SK-N-SH (cell line): ENCODE results near the gene A2M.
A peak's percentile ranks its signal among the peaks of the same experiment; 100 is the strongest.

ENCODE experiments used
- CTCF ChIP-seq: fragments of 200-600 bp; sonication (generic); IDR thresholded peaks from 2 replicates; pipeline ENCODE4 v1.6.1; 2017; ENCODE audit warnings: antibody characterized with exemption, mild to moderate bottlenecking, moderate library complexity
- EZH2phosphoT487 ChIP-seq: fragments of 200-600 bp; sonication (generic); IDR thresholded peaks from 2 replicates; pipeline ENCODE4 v1.6.1; 2017; ENCODE audit warnings: low read depth, mixed run types, mild to moderate bottlenecking, antibody characterized with exemption, moderate library complexity, borderline replicate concordance
- NRF1 ChIP-seq: IDR thresholded peaks from 2 replicates; pipeline ENCODE4 v1.6.1; 2012; ENCODE audit warnings: low read depth, mild to moderate bottlenecking, low read length
- REST ChIP-seq: IDR thresholded peaks from 2 replicates; pipeline ENCODE4 v1.6.1; 2012; ENCODE audit warnings: mild to moderate bottlenecking, low read depth, low read length, moderate library complexity
- TF ChIP-seq, protein P1 (sequence below): fragments of 150-350 bp; IDR thresholded peaks from 2 replicates; pipeline ENCODE4 v1.6.1; 2016; ENCODE audit warnings: mild to moderate bottlenecking, low read depth, low read length

GRCh38 chr12:9064201-9064814 is 51.4 kb downstream of the A2M start:
- TF ChIP-seq CTCF (peak; percentile 31; the same call in 1 of the 2 replicates), NRF1 (no peak), REST (no peak), EZH2phosphoT487 (no peak)
- TF ChIP-seq, protein P1, sequence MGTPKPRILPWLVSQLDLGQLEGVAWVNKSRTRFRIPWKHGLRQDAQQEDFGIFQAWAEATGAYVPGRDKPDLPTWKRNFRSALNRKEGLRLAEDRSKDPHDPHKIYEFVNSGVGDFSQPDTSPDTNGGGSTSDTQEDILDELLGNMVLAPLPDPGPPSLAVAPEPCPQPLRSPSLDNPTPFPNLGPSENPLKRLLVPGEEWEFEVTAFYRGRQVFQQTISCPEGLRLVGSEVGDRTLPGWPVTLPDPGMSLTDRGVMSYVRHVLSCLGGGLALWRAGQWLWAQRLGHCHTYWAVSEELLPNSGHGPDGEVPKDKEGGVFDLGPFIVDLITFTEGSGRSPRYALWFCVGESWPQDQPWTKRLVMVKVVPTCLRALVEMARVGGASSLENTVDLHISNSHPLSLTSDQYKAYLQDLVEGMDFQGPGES: no peak
